Stimulated activated naive CD4-positive, alpha-beta T cell (primary cell): ENCODE data around the gene LRRTM4.
"Not testable (repeated sequence)": the region's sequence is repeated elsewhere in the genome, so short reads cannot be mapped to it uniquely, and the experiment has no call there.

Source experiments
- DNase-seq, 6 experiments: peaks; one replicate each; lab custom pipeline; 2025; lab: John Stamatoyannopoulos, UW

Gene LRRTM4

GRCh38 chr2:77314721-77315120 lies 207.5 kb downstream of the LRRTM4 start:
- DNase-seq = no peak

GRCh38 chr2:77310416-77310815 lies 211.8 kb downstream of the LRRTM4 start:
- DNase-seq = no peak

- no peak for DNase-seq
Observed at GRCh38 chr2:77309725-77310124, 212.5 kb downstream of the LRRTM4 start.

- DNase-seq = no peak
Observed at GRCh38 chr2:77301441-77301840, 220.7 kb downstream of the LRRTM4 start.

- DNase-seq = no peak
Observed at GRCh38 chr2:77296791-77297190, 225.4 kb downstream of the LRRTM4 start.

GRCh38 chr2:77294474-77294873 lies 227.7 kb downstream of the LRRTM4 start:
- DNase-seq = no peak

- DNase-seq = no peak
Observed at GRCh38 chr2:77284353-77284752, 237.8 kb downstream of the LRRTM4 start.

- DNase-seq = no peak
Observed at GRCh38 chr2:77271262-77271661, 250.9 kb downstream of the LRRTM4 start.

- DNase-seq = no peak
Observed at GRCh38 chr2:77270433-77270832, 251.7 kb downstream of the LRRTM4 start.

GRCh38 chr2:77268626-77269025 lies 253.6 kb downstream of the LRRTM4 start:
- DNase-seq = no peak

GRCh38 chr2:77232909-77233425 lies 289.2 kb downstream of the LRRTM4 start:
- no peak for DNase-seq

- no peak for DNase-seq
Observed at GRCh38 chr2:77228391-77228790, 293.8 kb downstream of the LRRTM4 start.

GRCh38 chr2:77210725-77211124 lies 311.5 kb downstream of the LRRTM4 start:
- no peak for DNase-seq

- DNase-seq = no peak
Observed at GRCh38 chr2:77207331-77207730, 314.8 kb downstream of the LRRTM4 start.

GRCh38 chr2:77201755-77202154 lies 320.4 kb downstream of the LRRTM4 start:
- DNase-seq = no peak

- no peak for DNase-seq
Observed at GRCh38 chr2:77199411-77199810, 322.8 kb downstream of the LRRTM4 start.

GRCh38 chr2:77193858-77194448 lies 328.2 kb downstream of the LRRTM4 start:
- DNase-seq = no peak

GRCh38 chr2:77192811-77193289 lies 329.3 kb downstream of the LRRTM4 start:
- no peak for DNase-seq

- DNase-seq = no peak
Observed at GRCh38 chr2:77191665-77192064, 330.5 kb downstream of the LRRTM4 start.

GRCh38 chr2:77190721-77191346 lies 331.3 kb downstream of the LRRTM4 start:
- DNase-seq = no peak

- no peak for DNase-seq
Observed at GRCh38 chr2:77185052-77185451, 337.1 kb downstream of the LRRTM4 start.

GRCh38 chr2:77179297-77179696 lies 342.9 kb downstream of the LRRTM4 start:
- no peak for DNase-seq

- not testable (repeated sequence) for DNase-seq
Observed at GRCh38 chr2:77175266-77175780, 346.9 kb downstream of the LRRTM4 start.
